ENCODE results near the gene ZDHHC14. TPM values are rescaled to one million over a fixed set of nuclear protein-coding genes. Genes with fewer than 3 reads are reported as not detected.
"Not testable (repeated sequence)": the region's sequence is repeated elsewhere in the genome, so short reads cannot be mapped to it uniquely, and the experiment has no call there.

The ZDHHC14 gene
- total and polyA plus RNA-seq, 8 donors = 8.2 to 33.2 (median 25.8) TPM

DNA sequence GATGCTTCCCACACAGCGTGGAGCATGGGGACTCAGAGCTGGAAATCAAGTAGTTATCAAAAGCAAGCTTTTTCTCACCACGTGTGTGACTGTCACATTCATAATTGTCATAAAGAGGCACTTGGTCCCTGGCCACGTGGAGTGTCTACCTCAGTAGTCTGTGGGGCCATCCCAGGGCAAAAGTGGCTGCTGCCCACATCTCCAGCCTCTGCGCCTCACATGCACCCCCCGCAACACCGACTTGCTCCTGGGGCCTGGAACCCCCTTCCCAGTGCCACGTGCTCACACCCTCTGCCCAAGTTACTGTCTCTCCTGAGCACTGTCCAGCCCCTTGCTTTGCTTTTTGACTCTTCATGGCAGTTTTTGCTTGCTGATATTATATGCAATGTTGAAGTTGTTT is 308.9 kb downstream of the ZDHHC14 start:
- H3K4me3 ChIP-seq = no peak overlapping the region
- TF ChIP-seq, protein P1, sequence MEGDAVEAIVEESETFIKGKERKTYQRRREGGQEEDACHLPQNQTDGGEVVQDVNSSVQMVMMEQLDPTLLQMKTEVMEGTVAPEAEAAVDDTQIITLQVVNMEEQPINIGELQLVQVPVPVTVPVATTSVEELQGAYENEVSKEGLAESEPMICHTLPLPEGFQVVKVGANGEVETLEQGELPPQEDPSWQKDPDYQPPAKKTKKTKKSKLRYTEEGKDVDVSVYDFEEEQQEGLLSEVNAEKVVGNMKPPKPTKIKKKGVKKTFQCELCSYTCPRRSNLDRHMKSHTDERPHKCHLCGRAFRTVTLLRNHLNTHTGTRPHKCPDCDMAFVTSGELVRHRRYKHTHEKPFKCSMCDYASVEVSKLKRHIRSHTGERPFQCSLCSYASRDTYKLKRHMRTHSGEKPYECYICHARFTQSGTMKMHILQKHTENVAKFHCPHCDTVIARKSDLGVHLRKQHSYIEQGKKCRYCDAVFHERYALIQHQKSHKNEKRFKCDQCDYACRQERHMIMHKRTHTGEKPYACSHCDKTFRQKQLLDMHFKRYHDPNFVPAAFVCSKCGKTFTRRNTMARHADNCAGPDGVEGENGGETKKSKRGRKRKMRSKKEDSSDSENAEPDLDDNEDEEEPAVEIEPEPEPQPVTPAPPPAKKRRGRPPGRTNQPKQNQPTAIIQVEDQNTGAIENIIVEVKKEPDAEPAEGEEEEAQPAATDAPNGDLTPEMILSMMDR (IDR thresholded peaks at IDR 0.05) = no peak
- H3K36me3 ChIP-seq = no peaks in the 10 kb centered on the region
- H3K27ac ChIP-seq = no peak overlapping the region
- no peaks in the 10 kb centered on the region for H3K9me3 ChIP-seq
- no peak for DNase-seq
- H3K27me3 ChIP-seq = no peaks in the 10 kb centered on the region
- intact Hi-C loops (cut with DNase I) = no loop called here
- ATAC-seq = no peak
- H3K4me1 ChIP-seq = no peaks in the 10 kb centered on the region

GRCh38 chr6:157690441-157691210 is 309.6 kb downstream of the ZDHHC14 start:
- intact Hi-C loops (cut with DNase I) = no loop called here
- no peak overlapping the region for H3K27ac ChIP-seq
- H3K4me1 ChIP-seq = no peaks in the 10 kb centered on the region
- ATAC-seq = no peak
- H3K36me3 ChIP-seq = no peaks in the 10 kb centered on the region
- TF ChIP-seq, protein P1 (IDR thresholded peaks at IDR 0.05) = no peak
- no peak overlapping the region for H3K4me3 ChIP-seq
- no peaks in the 10 kb centered on the region for H3K27me3 ChIP-seq
- no peak for DNase-seq
- H3K9me3 ChIP-seq = no peaks in the 10 kb centered on the region

GRCh38 chr6:157691621-157692020 is 310.6 kb downstream of the ZDHHC14 start:
- H3K27me3 ChIP-seq; H3K27ac ChIP-seq; DNase-seq; H3K4me3 ChIP-seq; intact Hi-C loops (cut with DNase I); ATAC-seq; H3K4me1 ChIP-seq; H3K36me3 ChIP-seq; H3K9me3 ChIP-seq: not testable (repeated sequence)

GRCh38 chr6:157693867-157694266 is 312.9 kb downstream of the ZDHHC14 start:
- H3K27me3 ChIP-seq = no peaks in the 10 kb centered on the region
- no peak for DNase-seq
- intact Hi-C loops (cut with DNase I) = no loop called here
- no peak overlapping the region for H3K27ac ChIP-seq
- TF ChIP-seq, protein P1 (IDR thresholded peaks at IDR 0.05) = no peak
- no peak overlapping the region for H3K4me3 ChIP-seq
- ATAC-seq = no peak
- H3K9me3 ChIP-seq = peaks cover 0 to 11% of the 10 kb centered on the region in 2 donors
- H3K36me3 ChIP-seq = no peaks in the 10 kb centered on the region
- H3K4me1 ChIP-seq = no peaks in the 10 kb centered on the region

DNA sequence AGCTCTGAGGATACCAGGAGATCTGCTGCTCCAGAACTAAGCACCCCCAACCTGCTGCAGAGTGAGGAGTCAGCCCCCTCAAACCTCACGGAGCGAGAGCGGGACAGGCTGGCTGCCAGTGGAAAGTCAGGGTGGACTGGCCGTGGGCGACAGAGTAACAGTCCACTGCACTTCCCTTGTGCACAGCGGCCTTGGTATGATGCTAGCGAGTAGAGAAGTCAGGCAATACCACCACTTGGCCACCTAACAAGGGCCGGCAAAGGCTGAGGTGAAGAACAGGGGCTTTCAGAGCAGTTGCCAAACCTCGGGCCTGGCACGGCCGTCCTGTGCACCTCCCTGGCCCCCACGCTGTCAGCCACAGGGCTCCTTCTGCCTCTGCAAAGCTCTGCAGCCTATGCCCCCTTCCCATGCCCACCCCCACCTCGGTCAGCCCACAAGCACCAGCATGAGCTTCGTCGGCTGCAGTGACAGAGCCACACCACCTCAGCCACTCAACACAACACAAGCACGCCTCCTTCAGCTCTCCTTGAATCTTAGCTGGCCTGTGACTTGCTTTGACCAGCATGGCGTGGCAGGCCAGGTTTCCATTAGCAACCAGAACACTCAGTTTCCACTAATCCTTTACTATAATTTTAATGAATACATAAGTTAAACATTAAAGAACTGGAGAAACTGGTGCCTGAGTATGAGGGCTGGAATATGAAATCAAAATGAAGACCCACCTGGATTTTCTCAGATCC is 314.5 kb downstream of the ZDHHC14 start:
- Histone ChIP-seq H3K4me1 (no peaks in the 10 kb centered on the region), H3K27ac (no peak overlapping the region), H3K4me3 (no peak overlapping the region), H3K9me3 (peaks cover 0 to 11% of the 10 kb centered on the region in 2 donors), H3K27me3 (no peaks in the 10 kb centered on the region), H3K36me3 (no peaks in the 10 kb centered on the region)
- no peak for DNase-seq
- no peak for ATAC-seq
- intact Hi-C loops (cut with DNase I) = no loop called here
- TF ChIP-seq, protein P1 (IDR thresholded peaks at IDR 0.05) = no peak

Data from left lung (tissue), 10 donors.